WERI-Rb-1 (cell line): Measurements from ENCODE around the gene ITM2C.

ENCODE experiments used
- DNase-seq: peaks from one replicate; pipeline ENCODE4 v3.0.0-alpha.2; 2020
- H3K27ac ChIP-seq: fragments of 250-450 bp; sonication (Bioruptor Pico); 2 replicates; pipeline ENCODE4 v1.5.1; 2020; ENCODE audit warnings: mild to moderate bottlenecking, moderate library complexity
- H3K27me3 ChIP-seq: fragments of 250-450 bp; sonication (Bioruptor Pico); 2 replicates; pipeline ENCODE4 v1.5.1; 2021; ENCODE audit warnings: mild to moderate bottlenecking, low read depth, moderate library complexity; ENCODE audit not compliant: insufficient read depth, severe bottlenecking
- H3K36me3 ChIP-seq: fragments of 250-450 bp; sonication (Bioruptor Pico); 2 replicates; pipeline ENCODE4 v1.5.1; 2020; ENCODE audit warnings: mild to moderate bottlenecking, moderate library complexity
- H3K4me3 ChIP-seq: 2 replicates; pipeline ENCODE4 v1.5.1; 2011; ENCODE audit warnings: low read depth, mild to moderate bottlenecking, control low read depth, low read length
- H3K9me3 ChIP-seq: fragments of 250-450 bp; sonication (Bioruptor Pico); 2 replicates; pipeline ENCODE4 v1.5.1; 2021; ENCODE audit warnings: mild to moderate bottlenecking, moderate library complexity; ENCODE audit not compliant: severe bottlenecking
- CTCF ChIP-seq: IDR thresholded peaks from 2 replicates; pipeline ENCODE4 v1.5.1; 2011; ENCODE audit warnings: low read depth, mild to moderate bottlenecking, control low read depth, inconsistent platforms, low read length

Gene ITM2C

GRCh38 chr2:230906471-230907230, 41.9 kb downstream of the ITM2C start:
- Histone ChIP-seq H3K4me3 (no peak overlapping the region), H3K27ac (no peak overlapping the region)

GRCh38 chr2:230907361-230908091, 42.8 kb downstream of the ITM2C start:
- no peak overlapping the region for H3K4me3 ChIP-seq
- DNase-seq, result no peak
- no peaks in the 10 kb centered on the region for H3K36me3 ChIP-seq
- no peaks in the 10 kb centered on the region for H3K27me3 ChIP-seq
- no peak overlapping the region for H3K27ac ChIP-seq
- no peak for TF ChIP-seq CTCF
- no peaks in the 10 kb centered on the region for H3K9me3 ChIP-seq

More at GRCh38 chr2:230906471-230907230, 41.9 kb downstream of the ITM2C start:
- Histone ChIP-seq H3K27me3 (no peaks in the 10 kb centered on the region), H3K36me3 (no peaks in the 10 kb centered on the region), H3K9me3 (no peaks in the 10 kb centered on the region)
- TF ChIP-seq CTCF, result no peak
- DNase-seq, result no peak

DNA sequence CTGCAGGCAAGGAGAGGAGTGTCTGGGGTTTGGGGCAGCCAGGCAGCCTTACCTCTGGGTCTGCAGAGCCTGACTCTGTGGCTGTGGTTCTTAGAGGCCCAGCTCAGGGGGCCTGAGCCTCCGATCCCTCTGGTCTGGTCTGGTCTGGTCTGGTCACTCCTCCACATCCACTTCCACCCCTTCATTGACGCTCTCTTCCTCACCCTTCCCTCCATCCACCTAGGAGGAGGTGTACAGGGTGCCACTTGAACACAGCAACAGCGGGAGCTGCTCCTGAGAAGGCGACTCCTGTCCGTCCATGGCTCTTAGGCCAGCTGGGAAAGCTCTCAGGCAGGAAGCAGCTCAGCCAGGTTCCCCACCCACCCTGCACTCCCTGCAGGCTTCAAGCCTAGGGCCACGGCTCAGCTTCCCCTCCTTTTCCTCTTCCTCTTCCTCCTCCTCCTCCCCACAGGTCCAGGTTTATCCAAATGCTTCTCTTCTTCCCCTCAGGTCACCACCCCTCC, 43.4 kb downstream of the ITM2C start:
- H3K9me3 ChIP-seq, result no peaks in the 10 kb centered on the region
- H3K4me3 ChIP-seq, result no peak overlapping the region
- no peak for DNase-seq
- no peak overlapping the region for H3K27ac ChIP-seq
- H3K27me3 ChIP-seq, result no peaks in the 10 kb centered on the region
- TF ChIP-seq CTCF, result no peak
- H3K36me3 ChIP-seq, result no peaks in the 10 kb centered on the region

GRCh38 chr2:230908595-230909191, 44.0 kb downstream of the ITM2C start:
- TF ChIP-seq CTCF, result no peak
- Histone ChIP-seq H3K36me3 (no peaks in the 10 kb centered on the region), H3K9me3 (no peaks in the 10 kb centered on the region), H3K27me3 (no peaks in the 10 kb centered on the region), H3K27ac (no peak overlapping the region), H3K4me3 (no peak overlapping the region)
- no peak for DNase-seq

- no peaks in the 10 kb centered on the region for H3K27me3 ChIP-seq
- no peaks in the 10 kb centered on the region for H3K36me3 ChIP-seq
- DNase-seq, result no peak
- no peak for TF ChIP-seq CTCF
- no peaks in the 10 kb centered on the region for H3K9me3 ChIP-seq
- H3K4me3 ChIP-seq, result no peak overlapping the region
- H3K27ac ChIP-seq, result no peak overlapping the region
Measured at GRCh38 chr2:230909841-230910545, 45.3 kb downstream of the ITM2C start.
